Neural cell (in vitro differentiated cells): ENCODE measurements around the gene LINC00237. TPM values are rescaled to one million over a fixed set of nuclear protein-coding genes. Genes with fewer than 3 reads are reported as not detected.

Experiments used
- H2AFZ ChIP-seq: fragments of 200-600, 300-800 bp; sonication (generic), shearing (Covaris generic); 2 replicates; pipeline ENCODE4 v1.6.0; 2014; ENCODE audit warnings: low read depth, mild to moderate bottlenecking, antibody characterized with exemption, low read length, moderate library complexity
- H3F3A ChIP-seq: fragments of 200-600 bp; shearing (Covaris generic); 2 replicates; pipeline ENCODE4 v1.6.1; 2016; ENCODE audit warnings: mild to moderate bottlenecking, moderate library complexity, mixed read lengths, antibody characterized with exemption, low read length; ENCODE audit not compliant: insufficient read depth, poor library complexity, severe bottlenecking
- H3K27ac ChIP-seq: fragments of 200-600, 300-800 bp; sonication (generic), shearing (Covaris generic); 2 replicates; pipeline ENCODE4 v1.5.1; 2014; ENCODE audit warnings: mild to moderate bottlenecking, low read length, moderate library complexity
- H3K27me3 ChIP-seq: fragments of 300-800, 200-600 bp; sonication (generic), shearing (Covaris generic); 2 replicates; pipeline ENCODE4 v1.6.0; 2014; ENCODE audit warnings: mild to moderate bottlenecking, low read depth, low read length, moderate library complexity; ENCODE audit not compliant: insufficient read depth
- H3K36me3 ChIP-seq: fragments of 300-800, 200-600 bp; sonication (generic), shearing (Covaris generic); 2 replicates; pipeline ENCODE4 v1.5.1; 2014; ENCODE audit warnings: mild to moderate bottlenecking, antibody characterized with exemption, low read length, moderate library complexity; ENCODE audit not compliant: insufficient read depth
- H3K4me2 ChIP-seq: fragments of 300-800, 200-600 bp; sonication (generic), shearing (Covaris generic); 2 replicates; pipeline ENCODE4 v1.6.0; 2014; ENCODE audit warnings: mild to moderate bottlenecking, low read length
- H3K4me3 ChIP-seq: fragments of 300-800, 200-600 bp; sonication (generic), shearing (Covaris generic); 2 replicates; pipeline ENCODE4 v1.5.1; 2014; ENCODE audit warnings: mild to moderate bottlenecking, low read length, moderate library complexity
- H3K79me2 ChIP-seq: fragments of 200-600 bp; shearing (Covaris generic); replicated peaks from 2 replicates; pipeline ENCODE4 v1.6.0; 2014; ENCODE audit warnings: mild to moderate bottlenecking, low read length, moderate library complexity; ENCODE audit not compliant: insufficient read depth
- H3K9ac ChIP-seq: fragments of 300-800, 200-600 bp; sonication (generic), shearing (Covaris generic); 2 replicates; pipeline ENCODE4 v1.6.1; 2016; ENCODE audit warnings: mild to moderate bottlenecking, low read length, mixed read lengths
- H3K9me2 ChIP-seq: fragments of 200-600 bp; shearing (Covaris generic); 2 replicates; pipeline ENCODE4 v1.6.1; 2016; ENCODE audit warnings: mild to moderate bottlenecking, low read length, mixed read lengths; ENCODE audit not compliant: insufficient read depth
- H3K9me3 ChIP-seq: fragments of 200-600, 300-800 bp; sonication (generic), shearing (Covaris generic); 2 replicates; pipeline ENCODE4 v1.6.1; 2016; ENCODE audit warnings: mild to moderate bottlenecking, mixed run types, low read length, moderate library complexity, mixed read lengths
- H4K20me1 ChIP-seq: fragments of 200-600 bp; shearing (Covaris generic); 2 replicates; pipeline ENCODE4 v1.6.1; 2016; ENCODE audit warnings: mild to moderate bottlenecking, mixed run types; ENCODE audit not compliant: insufficient read depth
- CTCF ChIP-seq: fragments of 450-650 bp; IDR thresholded peaks from 2 replicates; pipeline ENCODE4 v1.5.1; 2014; ENCODE audit warnings: antibody characterized with exemption, mild to moderate bottlenecking, moderate library complexity; ENCODE audit not compliant: poor library complexity, severe bottlenecking
- EP300 ChIP-seq: fragments of 450-650 bp; conservative IDR thresholded peaks from 2 replicates; pipeline ENCODE4 v1.6.1; 2014; ENCODE audit warnings: antibody characterized with exemption, mild to moderate bottlenecking, moderate library complexity; ENCODE audit not compliant: poor library complexity, severe bottlenecking
- EZH2 ChIP-seq: fragments of 200-600, 300-800 bp; shearing (Covaris generic), sonication (generic); IDR thresholded peaks from 2 replicates; pipeline ENCODE4 v1.6.1; 2014; ENCODE audit warnings: antibody characterized with exemption, low read length, borderline replicate concordance, mild to moderate bottlenecking; ENCODE audit not compliant: insufficient read depth, poor library complexity, severe bottlenecking
- MXI1 ChIP-seq: fragments of 450-650 bp; conservative IDR thresholded peaks from 2 replicates; pipeline ENCODE4 v1.6.1; 2014; ENCODE audit warnings: antibody characterized with exemption, mild to moderate bottlenecking; ENCODE audit not compliant: poor library complexity, severe bottlenecking
- POLR2AphosphoS5 ChIP-seq: IDR thresholded peaks from 2 replicates; pipeline ENCODE4 v1.6.1; 2012
- RAD21 ChIP-seq: fragments of 450-650 bp; conservative IDR thresholded peaks from 2 replicates; pipeline ENCODE4 v1.6.1; 2014; ENCODE audit warnings: antibody characterized with exemption, mild to moderate bottlenecking, moderate library complexity
- REST ChIP-seq: IDR thresholded peaks from 2 replicates; pipeline ENCODE4 v1.6.1; 2012; ENCODE audit warnings: borderline replicate concordance
- SMC3 ChIP-seq: fragments of 450-650 bp; conservative IDR thresholded peaks from 2 replicates; pipeline ENCODE4 v1.6.1; 2014; ENCODE audit warnings: antibody characterized with exemption, mild to moderate bottlenecking, moderate library complexity; ENCODE audit not compliant: poor library complexity
- TAF1 ChIP-seq: IDR thresholded peaks from 2 replicates; pipeline ENCODE4 v1.6.1; 2012; ENCODE audit warnings: low read depth
- polyA plus RNA-seq: library from polyadenylated mRNA; depleted of rRNA; stranded (reverse); fragments of >200 nt; gene quantifications from 2 replicates; pipeline ENCODE4 v1.2.3, GENCODE V29; 2014

Gene LINC00237
- polyA plus RNA-seq, 1 donor from 2014 or later = not detected

GRCh38 chr20:21137078-21137477, 30.9 kb upstream of the LINC00237 start:
- H3K79me2 ChIP-seq = no peaks in the 10 kb centered on the region
- H3K27ac ChIP-seq = no peak overlapping the region
- H4K20me1 ChIP-seq = no peaks in the 10 kb centered on the region
- H3K9ac ChIP-seq = no peak overlapping the region
- no peaks in the 10 kb centered on the region for H3K9me3 ChIP-seq
- no peaks in the 10 kb centered on the region for H3F3A ChIP-seq
- H3K27me3 ChIP-seq = no peaks in the 10 kb centered on the region
- H3K9me2 ChIP-seq = no peaks in the 10 kb centered on the region
- no peak overlapping the region for H3K4me2 ChIP-seq
- H3K36me3 ChIP-seq = no peaks in the 10 kb centered on the region
- H3K4me3 ChIP-seq = no peak overlapping the region
- TF ChIP-seq EP300 = no peak
- TF ChIP-seq TAF1 = no peak
- no peak for TF ChIP-seq RAD21
- no peak for TF ChIP-seq EZH2
- no peak for TF ChIP-seq SMC3
- no peak for TF ChIP-seq POLR2AphosphoS5
- TF ChIP-seq CTCF = no peak
- no peak for TF ChIP-seq REST
- no peak for TF ChIP-seq MXI1
- H2AFZ ChIP-seq = no peak overlapping the region

- no peak for TF ChIP-seq MXI1
- no peak for TF ChIP-seq EZH2
- no peak for TF ChIP-seq RAD21
- TF ChIP-seq CTCF = no peak
- no peak for TF ChIP-seq SMC3
- H3K4me2 ChIP-seq = no peak overlapping the region
These were observed 30.0 kb upstream of the LINC00237 start for GRCh38 chr20:21136015-21136732.

More at GRCh38 chr20:21136015-21136732, 30.0 kb upstream of the LINC00237 start:
- Histone ChIP-seq H3K9me3 (no peaks in the 10 kb centered on the region), H3F3A (no peaks in the 10 kb centered on the region), H3K27me3 (no peaks in the 10 kb centered on the region), H2AFZ (no peak overlapping the region), H4K20me1 (no peaks in the 10 kb centered on the region), H3K9ac (no peak overlapping the region), H3K79me2 (no peaks in the 10 kb centered on the region), H3K36me3 (no peaks in the 10 kb centered on the region), H3K9me2 (no peaks in the 10 kb centered on the region), H3K4me3 (no peak overlapping the region), H3K27ac (no peak overlapping the region)
